CD4-positive, alpha-beta T cell treated with Interleukin-17A for 1 hour (primary cell): ENCODE results near the gene PPP3CA.

Experiments
- DNase-seq: peaks from one replicate; pipeline ENCODE4 v3.0.0-alpha.2; 2020

The PPP3CA gene

GRCh38 chr4:101286663-101287062 is 60.7 kb downstream of the PPP3CA start:
- DNase-seq, result no peak

GRCh38 chr4:101285985-101286384 is 61.3 kb downstream of the PPP3CA start:
- no peak for DNase-seq

GRCh38 chr4:101284546-101284945 is 62.8 kb downstream of the PPP3CA start:
- DNase-seq, result peak; percentile 43

DNA sequence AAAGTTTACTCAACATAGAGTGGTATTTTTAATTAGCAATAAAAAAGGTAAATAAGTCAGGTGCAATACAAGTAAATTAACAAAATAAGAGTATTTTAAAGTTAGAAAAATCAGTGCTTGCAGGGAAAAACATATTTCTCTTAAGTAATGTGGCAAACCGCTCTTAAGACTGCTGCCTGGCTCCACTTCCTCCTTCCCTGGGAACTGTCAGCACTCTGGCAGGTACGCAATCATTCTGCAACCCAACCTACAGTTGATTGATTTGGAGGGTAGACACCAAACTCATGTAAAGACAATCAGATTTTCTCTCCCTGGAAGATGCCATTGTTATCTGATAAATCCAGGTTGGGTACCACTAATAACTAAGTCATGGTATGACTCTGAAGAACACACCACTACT is 63.9 kb downstream of the PPP3CA start:
- no peak for DNase-seq

- peak; percentile 41 for DNase-seq
Measured at GRCh38 chr4:101282076-101282844, 65.1 kb downstream of the PPP3CA start.

DNA sequence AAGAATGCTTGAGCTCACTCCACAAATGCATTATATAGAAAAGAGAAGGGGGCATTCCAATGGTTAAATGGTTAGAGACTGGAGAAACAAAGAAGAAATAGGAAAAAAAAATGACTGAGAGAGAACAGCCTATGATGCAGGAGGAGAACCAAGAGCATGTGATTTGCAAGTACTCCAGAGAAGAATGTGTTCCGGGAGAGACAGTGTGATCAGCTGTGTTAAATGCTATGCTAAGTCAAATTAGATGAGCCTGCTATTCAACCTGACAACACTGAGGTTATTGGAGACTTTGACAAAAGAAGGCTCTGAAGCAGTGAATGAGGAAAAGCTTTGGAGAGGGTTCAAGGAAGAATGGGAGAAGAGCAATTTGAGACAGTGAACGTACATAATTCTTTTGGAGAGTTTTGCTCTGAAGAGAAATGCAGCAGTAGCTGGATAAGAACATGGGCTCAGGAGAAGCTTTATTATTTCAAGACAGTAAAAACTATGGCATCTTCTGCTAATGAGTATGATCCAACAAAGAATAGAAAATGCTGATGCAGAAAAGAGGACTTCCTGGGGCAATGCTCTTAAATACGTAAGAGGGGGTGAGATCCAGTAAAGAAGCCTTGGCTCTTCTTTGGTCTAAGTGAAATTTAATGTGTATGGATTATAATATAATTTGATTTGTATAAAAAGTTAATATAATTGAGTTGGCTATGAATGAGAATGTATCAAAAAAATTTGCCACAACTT is 66.3 kb downstream of the PPP3CA start:
- DNase-seq, result no peak

DNA sequence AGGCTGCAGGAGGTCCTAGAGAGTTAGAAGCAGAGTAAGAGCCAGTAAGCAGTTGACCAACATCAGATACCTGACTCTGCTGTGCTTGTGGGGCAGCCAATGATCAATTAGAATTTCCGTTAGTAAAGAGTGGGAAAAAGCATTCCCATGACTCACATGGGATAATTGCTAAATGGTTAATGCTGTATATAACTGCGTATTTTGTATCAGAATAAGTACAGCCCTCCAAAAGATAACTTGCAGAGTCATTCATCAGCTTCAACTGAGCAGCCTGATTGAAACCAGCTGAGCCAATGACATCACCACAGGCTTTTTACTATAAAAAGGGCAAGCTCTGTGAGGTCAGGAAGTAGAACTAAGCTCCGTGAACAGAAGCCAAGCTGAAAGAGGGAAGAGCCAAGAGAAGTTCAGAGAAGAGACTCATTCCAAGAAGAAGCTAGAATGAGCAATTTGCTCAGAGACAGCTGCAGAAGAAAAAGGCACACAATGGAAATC is 67.9 kb downstream of the PPP3CA start:
- DNase-seq, result no peak

DNA sequence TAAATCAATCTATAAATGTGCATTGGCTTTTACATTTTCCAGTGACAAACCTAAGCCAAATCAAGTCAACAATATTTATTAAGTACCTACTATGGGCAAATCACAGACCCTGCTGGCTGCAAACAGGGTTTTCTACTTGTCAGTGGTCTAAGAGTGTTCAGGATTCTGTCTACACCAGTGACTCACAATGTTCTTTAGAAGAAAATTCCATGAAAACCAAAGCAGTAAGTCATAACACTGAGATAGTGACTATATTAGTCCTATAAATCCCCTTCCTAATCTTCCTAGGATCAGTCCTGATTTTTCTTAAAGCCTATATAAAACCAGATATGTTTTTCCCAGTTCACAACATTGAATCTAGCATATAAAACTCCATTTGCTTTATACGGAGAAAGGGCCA is 69.7 kb downstream of the PPP3CA start:
- no peak for DNase-seq

DNA sequence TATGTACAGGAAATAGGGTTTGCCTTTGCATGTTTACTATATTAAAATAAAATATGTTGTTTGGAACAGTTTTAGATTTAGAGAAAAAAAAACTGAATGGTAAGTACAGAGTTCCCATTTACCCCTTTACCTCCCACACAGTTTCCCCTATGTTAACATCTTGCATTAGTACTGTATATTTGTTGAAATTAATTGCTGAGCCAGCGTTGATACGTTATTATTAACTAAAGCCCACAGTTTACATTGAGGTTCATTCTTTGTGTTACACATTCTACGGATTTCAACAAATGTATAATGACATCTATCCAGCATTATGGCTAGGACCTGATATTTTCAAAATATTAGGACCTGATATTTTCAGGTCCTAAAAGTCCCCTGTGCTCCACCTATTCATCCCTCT is 70.7 kb downstream of the PPP3CA start:
- no peak for DNase-seq

DNA sequence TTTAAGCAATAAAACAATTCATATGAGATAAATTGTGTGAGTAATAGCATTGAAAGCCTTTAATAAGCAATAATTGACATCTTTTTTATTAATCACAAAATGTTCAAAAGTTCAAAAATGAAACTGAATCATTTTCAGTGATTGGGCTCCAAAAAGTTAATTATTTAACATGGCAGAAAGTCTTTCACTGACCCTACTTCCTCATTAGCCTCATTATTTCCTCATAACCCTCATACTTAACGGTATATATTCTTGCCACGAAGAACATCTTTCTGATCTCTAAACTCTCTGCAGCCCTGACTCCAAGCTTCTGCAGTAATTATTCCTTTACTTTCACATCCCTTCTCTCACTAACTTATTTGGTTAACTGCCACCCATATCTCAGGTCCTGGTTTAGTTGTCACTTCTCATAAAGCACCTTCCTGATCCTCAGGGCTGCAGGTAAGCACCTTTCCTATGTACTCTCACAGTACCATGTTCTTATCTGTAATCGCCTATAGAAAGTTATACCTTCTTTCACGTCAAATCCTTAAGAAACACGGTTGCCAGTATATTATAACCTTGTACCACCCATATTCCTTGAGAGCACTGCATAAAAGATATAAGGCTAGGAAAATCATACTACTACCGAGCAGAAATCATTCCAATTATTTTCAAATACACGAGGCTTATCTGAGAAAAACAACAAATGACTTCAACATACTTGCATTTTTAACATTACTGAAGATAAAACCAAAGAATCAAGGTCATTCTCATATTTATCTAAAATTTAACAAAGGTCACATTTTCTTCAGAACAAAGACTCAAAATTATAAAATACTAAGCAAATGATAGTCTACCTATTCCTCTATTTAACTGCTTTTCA is 72.2 kb downstream of the PPP3CA start:
- DNase-seq, result no peak

DNA sequence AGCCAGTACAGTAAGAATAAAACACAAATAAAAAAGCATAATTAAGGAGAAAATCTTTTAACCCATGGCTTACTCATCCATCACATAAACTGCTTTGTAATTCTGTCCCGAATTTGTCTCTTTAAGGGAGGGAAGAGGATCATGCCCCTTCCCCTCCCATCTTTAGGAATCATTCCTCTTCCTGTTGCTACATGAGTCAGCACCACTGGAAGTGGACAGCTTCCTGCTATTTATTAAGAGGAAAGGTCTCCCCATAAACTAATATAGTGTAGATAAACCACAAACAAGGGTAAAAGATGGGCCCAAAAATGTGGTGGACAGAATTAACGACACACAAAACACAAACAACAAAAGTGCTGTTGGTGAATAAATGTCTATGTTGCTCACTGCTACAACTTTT is 75.8 kb downstream of the PPP3CA start:
- DNase-seq, result no peak

DNA sequence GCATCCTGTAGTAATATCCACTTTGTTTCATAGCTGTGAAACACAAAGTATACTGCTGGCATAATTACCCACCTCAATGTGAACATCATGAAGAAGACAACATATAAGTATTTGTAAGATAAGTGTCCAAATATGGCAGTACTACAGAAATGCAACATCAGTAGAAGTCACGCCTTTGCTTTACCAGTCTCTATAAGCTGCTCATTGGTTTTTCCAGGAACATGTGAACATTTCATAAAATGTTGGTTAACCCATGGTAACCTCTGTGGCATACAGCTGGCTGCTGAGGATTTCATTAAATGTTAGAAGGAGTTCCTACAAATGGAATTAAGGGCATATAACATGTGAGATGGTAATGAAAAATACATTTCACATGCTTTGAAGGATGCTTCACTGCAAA is 77.6 kb downstream of the PPP3CA start:
- no peak for DNase-seq

- no peak for DNase-seq
Measured at GRCh38 chr4:101265816-101266172, 81.5 kb downstream of the PPP3CA start.

- no peak for DNase-seq
Measured at GRCh38 chr4:101264993-101265815, 82.1 kb downstream of the PPP3CA start.

DNA sequence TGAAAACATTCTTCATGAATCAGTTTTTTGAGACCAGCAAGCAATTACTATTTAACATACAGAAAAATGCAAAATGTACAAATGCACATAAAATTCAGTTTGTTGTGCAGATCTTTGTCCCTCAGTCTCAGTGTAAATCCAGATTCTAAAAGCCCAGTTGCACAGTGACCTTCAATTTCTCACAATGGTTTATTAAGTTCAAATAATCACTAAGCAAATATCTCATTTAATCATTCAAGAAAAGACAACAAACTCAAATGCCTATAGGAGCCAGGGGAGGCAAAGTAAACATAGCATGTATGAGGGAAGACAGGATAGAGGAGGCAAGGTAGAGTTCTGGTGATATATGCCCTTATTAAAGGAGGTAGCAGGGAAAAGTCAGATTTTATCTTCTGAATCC is 82.8 kb downstream of the PPP3CA start:
- DNase-seq, result no peak

DNA sequence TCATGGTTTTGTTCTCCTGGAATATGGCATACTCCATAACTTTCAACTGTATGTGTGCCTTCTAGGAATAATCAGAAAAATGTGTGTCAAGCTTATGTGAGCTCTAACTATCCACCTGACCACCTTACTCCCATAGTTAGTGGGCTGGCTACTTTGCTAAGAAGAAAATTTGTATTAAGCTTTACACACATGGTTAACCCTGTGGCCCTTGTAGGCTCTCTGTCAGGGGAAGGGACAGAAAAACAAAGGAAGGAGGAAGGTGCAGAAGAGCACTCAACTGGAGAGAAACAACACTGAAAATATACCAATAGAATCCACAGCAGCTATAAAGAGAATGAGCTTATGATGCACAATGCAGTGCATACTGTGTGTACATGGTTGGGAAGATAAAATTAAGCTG is 84.6 kb downstream of the PPP3CA start:
- no peak for DNase-seq

DNA sequence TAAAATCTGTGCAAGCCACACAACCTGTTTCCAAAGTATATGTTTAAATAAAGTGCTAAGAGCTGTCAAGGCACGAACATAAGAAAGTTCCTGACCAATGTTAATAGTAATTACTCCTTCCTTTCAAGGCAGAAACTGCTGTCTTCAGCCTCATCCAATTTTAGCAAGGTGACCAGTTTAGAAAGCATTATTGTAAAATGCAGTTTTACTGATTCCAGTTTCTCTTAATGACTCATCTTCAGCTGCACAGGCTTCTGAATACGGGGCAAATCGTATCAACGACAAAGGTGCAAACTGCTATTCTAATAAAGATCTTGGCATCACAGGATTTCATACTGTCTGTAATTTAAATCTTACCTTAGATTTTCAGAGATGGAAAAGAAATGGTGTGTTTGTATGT is 87.5 kb downstream of the PPP3CA start:
- no peak for DNase-seq

DNA sequence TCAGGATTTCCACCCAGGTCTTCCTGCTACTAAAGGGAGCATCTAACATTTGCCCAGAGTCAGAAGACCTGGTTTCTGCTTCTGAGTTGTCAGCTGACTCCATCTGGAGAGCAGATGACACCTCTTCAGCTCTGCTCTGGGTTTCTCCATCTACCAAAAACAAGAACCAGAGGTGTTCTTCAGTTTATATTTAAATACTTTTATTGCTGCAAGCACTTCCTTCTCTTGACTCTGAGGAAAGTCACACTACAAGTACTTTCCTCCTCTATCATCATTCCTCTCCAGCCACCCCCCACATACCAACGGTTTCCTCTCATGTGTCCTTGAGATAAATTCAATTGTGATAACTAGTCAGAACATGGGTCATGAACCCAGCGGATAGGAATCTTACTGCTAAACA is 88.4 kb downstream of the PPP3CA start:
- peak; percentile 7 for DNase-seq

DNA sequence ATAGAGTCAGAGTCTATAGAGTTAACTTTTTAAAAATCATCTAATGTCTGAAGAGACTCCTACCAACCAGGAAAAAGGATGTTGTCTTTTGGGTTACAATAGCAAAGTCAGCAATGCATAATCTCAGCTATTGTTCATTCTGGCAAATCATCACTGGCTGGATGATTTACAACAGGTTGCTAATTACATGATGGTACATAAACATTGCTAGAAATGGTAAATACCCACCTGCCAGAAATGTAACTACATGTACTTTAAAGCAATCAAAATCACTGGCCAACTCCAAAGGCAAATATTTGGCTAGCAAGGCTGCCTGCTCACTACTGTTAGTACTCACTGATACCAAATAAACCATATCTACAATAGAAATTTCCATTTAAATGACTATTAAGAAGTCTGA is 91.1 kb downstream of the PPP3CA start:
- DNase-seq, result no peak

DNA sequence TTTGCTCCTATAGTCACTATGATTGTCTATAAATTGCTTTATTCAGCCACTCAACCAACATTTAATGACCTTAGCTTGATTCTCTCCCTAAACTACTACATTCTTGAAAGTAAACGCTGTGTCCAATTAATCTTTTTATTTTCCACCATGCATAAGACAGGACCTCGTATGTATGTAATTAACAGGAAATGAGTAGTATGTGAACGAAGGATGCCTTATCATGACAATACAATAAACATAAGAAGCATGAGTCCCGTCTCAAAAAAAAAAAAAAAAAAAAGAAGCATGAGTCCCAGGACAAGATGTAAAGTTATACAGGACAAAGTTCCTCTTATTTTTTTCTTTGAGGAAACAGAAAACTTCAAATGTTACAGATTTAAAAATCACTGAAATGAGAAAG is 92.5 kb downstream of the PPP3CA start:
- no peak for DNase-seq

DNA sequence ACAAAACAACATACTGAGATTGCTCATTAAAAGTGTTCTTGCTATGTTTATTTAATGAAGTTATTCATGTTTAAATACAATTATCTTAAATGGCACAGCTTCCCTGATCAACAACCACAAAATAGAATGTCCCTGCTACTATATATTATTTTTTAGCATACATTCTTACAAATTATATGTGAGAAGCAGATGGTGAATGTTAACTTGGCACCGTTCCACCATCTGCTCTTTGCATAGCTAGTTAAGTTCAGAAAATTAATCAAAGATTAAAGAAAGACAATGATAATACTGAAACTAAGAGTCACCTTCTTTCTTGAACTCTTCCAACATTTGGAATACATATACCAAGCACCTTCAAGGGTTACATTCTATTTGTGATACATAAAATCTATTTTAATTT is 94.2 kb downstream of the PPP3CA start:
- no peak for DNase-seq

- no peak for DNase-seq
Measured at GRCh38 chr4:101252721-101253120, 94.6 kb downstream of the PPP3CA start.

DNA sequence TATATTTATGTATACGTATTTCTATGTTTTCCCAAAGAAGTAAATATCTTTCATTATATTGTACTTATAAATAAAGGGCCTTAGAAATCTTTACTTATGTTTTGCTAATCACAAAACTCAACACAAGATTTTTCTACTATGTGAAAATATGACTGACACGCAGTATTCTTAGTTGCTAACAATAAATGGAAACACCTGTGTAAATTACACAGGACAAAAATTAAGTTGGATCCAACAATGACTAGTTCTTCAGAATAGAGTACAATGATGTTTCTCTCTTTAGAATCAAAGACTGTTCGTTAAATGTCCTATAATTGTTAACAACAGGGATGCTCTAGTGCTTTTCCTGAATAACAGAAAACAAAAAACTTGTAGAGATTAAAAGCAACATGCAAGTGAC is 96.1 kb downstream of the PPP3CA start:
- DNase-seq, result no peak
